Pancreas (tissue), 10 donors: Measurements from ENCODE around the gene SEMA4D. TPM values are rescaled to one million over a fixed set of nuclear protein-coding genes. Genes with fewer than 3 reads are reported as not detected.
A peak's percentile ranks its signal among the peaks of the same experiment; 100 is the strongest.

Source experiments
- ATAC-seq, 4 donors: fragments of 200-7000 bp; cut with Tn5 transposase; one replicate each; pipeline versions ENCODE4 v1.8.0 to v1.9.1; 2020; ENCODE audit warnings: mild to moderate bottlenecking in 4 of 4, moderate library complexity in 4 of 4
- DNase-seq, 6 donors: peaks; one replicate each; pipeline ENCODE4 v3.0.0-alpha.2; 2020
- FAIRE-seq: peaks from 2 replicates; lab custom pipeline; 2012; peaks lifted over from hg19 to GRCh38; lab: Jason Lieb, UNC
- H3K27ac ChIP-seq, 4 donors: fragments of 200-600 bp; sonication (generic); 1 replicate in 3 of 4; 2 replicates in 1 of 4; pipeline versions ENCODE4 v1.5.0 to v1.8.0; 2020
- H3K27me3 ChIP-seq, 4 donors: fragments of 200-600 bp; one replicate each; pipeline ENCODE4 v1.8.0; 2021
- H3K36me3 ChIP-seq, 3 donors: fragments of 200-600 bp; sonication (generic) in 1 of 3; one replicate each; pipeline versions ENCODE4 v1.5.0 to v1.8.0; 2020 to 2021
- H3K4me1 ChIP-seq, 3 donors: fragments of 200-600 bp; one replicate each; pipeline ENCODE4 v1.8.0; 2021
- H3K4me3 ChIP-seq, 4 donors: fragments of 200-600 bp; sonication (generic) in 2 of 4; one replicate each; pipeline versions ENCODE4 v1.5.0 to v1.8.0; 2020 to 2021
- H3K9me3 ChIP-seq, 4 donors: fragments of 200-600 bp; one replicate each; pipeline ENCODE4 v1.8.0; 2021
- CTCF ChIP-seq, 4 donors: fragments of 200-600 bp; sonication (generic) in 3 of 4; IDR thresholded peaks; one replicate each; pipeline versions ENCODE4 v1.5.0 to v1.8.0; 2021; ENCODE audit warnings: antibody characterized with exemption in 4 of 4
- WGBS, 2 donors: extraction: QIAGEN DNeasy Blood & Tissue Kit; methylation state at CpG; one replicate each; pipeline ENCODE4 v1.1.7; 2013; 5-methylcytosine and 5-hydroxymethylcytosine counted together
- intact Hi-C, 3 donors: fragments of 100-400 bp; cut with DNase I; formaldehyde crosslinking; loops; one replicate each; pipeline versions ENCODE4 v1.11.1 to v1.14.2; 2022
- polyA plus RNA-seq, 2 donors: library from polyadenylated mRNA; stranded (reverse); fragments of 200-250 nt; gene quantifications; one replicate each; pipeline ENCODE4 v1.2.3, GENCODE V29; 2013
- total RNA-seq, 6 donors: library from RNA; stranded (reverse); fragmentation: NEBNext Ultra II Directional in 4 of 6; extraction: Animal tissue kit (Norgen Biotek cat#: 25700) in 4 of 6; gene quantifications; one replicate each; pipeline versions ENCODE4 v1.2.1 to v1.2.4, GENCODE V29; 2021 to 2023
- donor health status: healthy with polysubstance abuse.
- donor health status: DM: no; HTN: no; CAD: no; lungs with moderate emphysema.
- donor health status: DM: no; HTN: no; CAD: no.
- donor health status: control.
- donor health status: control.
- donor health status: Bipolar disorder and iron deficiency.
- donor health status: DM: yes; HTN: yes; CAD: no.
- donor health status: DM: no; HTN: no; CAD: no.
- donor health status: DM: no; HTN: no; CAD: no.
- donor health status: DM: yes; HTN: yes; CAD: no.

The SEMA4D gene
- total and polyA plus RNA-seq, 8 donors, result 7.1 to 29.7 (median 12.9) TPM

DNA sequence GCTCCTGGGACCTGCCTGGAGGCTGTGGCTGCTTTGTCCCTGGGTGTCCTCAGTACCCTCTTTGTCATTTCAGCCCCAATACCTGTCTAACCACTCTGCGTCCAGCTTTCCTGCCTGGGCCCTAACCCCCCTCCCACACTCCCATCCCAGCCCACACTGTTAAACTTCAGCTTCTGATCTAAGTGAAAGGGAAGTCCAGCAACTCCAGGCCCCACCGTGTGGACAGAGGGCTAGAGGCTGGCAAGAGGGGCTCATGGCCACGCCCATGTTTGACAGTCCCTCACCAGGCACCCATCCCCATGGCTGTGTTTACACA, 56.3 kb downstream of the SEMA4D start:
- WGBS, 2 donors, result 68 to 85% methylated on average over 3 of the region's 3 CpGs
- intact Hi-C loops, result no loop called here
- DNase-seq (no peak), ATAC-seq (no peak), FAIRE-seq (no peak)
- no peak overlapping the region for H3K4me3 ChIP-seq
- no peaks in the 10 kb centered on the region for H3K4me1 ChIP-seq
- no peaks in the 10 kb centered on the region for H3K9me3 ChIP-seq
- H3K36me3 ChIP-seq, result no peaks in the 10 kb centered on the region
- H3K27me3 ChIP-seq, result no peaks in the 10 kb centered on the region
- no peak overlapping the region for H3K27ac ChIP-seq
- TF ChIP-seq CTCF (IDR thresholded peaks at IDR 0.05), result no peak

- TF ChIP-seq CTCF (IDR thresholded peaks at IDR 0.05), result no peak
- no peak for FAIRE-seq
- DNase-seq, result no peak
- Histone ChIP-seq H3K9me3 (no peaks in the 10 kb centered on the region), H3K27ac (no peak overlapping the region), H3K27me3 (no peaks in the 10 kb centered on the region), H3K36me3 (no peaks in the 10 kb centered on the region), H3K4me3 (no peak overlapping the region), H3K4me1 (no peaks in the 10 kb centered on the region)
- peak in 1 of 4 donors; percentile 4 for ATAC-seq
- intact Hi-C loops, result no loop called here
- WGBS, 2 donors, result 87 to 88% methylated on average over 16 of the region's 16 CpGs
These were observed 56.8 kb downstream of the SEMA4D start for GRCh38 chr9:89440951-89441654.

DNA sequence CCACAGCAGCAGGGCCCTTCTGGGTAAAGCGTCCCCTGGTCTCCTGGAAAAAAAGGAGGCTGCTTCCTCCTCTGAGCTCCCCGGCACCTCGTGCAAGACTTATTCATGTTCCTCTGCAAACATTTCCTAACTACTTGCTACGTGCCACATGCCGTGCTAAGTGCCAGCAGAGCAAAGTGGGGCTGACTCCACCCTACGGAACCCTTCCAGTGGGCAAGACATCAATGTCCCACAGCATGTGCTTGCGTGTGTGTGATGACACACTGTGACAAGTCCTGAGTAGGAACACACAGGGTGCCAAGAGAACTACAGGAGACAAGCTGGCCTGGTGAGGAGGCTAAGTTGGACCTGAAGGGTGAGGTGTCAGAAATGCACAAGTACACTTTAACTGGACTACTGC, 57.4 kb downstream of the SEMA4D start:
- Histone ChIP-seq H3K9me3 (no peaks in the 10 kb centered on the region), H3K27ac (no peak overlapping the region), H3K4me1 (no peaks in the 10 kb centered on the region), H3K27me3 (no peaks in the 10 kb centered on the region), H3K36me3 (no peaks in the 10 kb centered on the region), H3K4me3 (no peak overlapping the region)
- TF ChIP-seq CTCF (IDR thresholded peaks at IDR 0.05), result no peak
- FAIRE-seq (no peak), ATAC-seq (peak in 2 of 4 donors; percentile 23 to 56), DNase-seq (no peak)
- WGBS, 2 donors, result 88 to 89% methylated on average over 7 of the region's 7 CpGs
- intact Hi-C loops, result no loop called here

DNA sequence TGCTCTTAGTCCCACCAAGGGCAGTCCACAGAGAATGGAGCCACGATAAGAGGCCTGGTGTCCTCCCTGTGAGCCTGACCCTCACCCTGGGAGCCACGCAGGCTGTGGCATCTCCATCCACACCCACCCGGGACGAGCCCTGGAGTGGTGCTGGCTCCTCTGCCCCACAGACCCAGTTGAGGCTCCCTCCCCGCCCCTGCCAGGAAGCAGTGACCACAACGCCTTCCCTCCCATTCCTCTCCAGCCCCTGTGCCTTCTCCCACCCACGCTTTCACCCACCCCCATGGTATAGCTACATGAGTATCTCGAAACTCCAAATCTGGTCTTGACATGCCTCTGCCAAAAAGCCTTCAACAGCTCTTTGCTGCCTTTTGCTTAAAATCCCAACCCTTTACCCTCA, 57.9 kb downstream of the SEMA4D start:
- FAIRE-seq (no peak), DNase-seq (no peak), ATAC-seq (no peak)
- intact Hi-C loops, result no loop called here
- Histone ChIP-seq H3K36me3 (no peaks in the 10 kb centered on the region), H3K4me3 (no peak overlapping the region), H3K27me3 (no peaks in the 10 kb centered on the region), H3K4me1 (peaks cover 0 to 2% (median 0%) of the 10 kb centered on the region in 3 donors), H3K9me3 (no peaks in the 10 kb centered on the region), H3K27ac (no peak overlapping the region)
- WGBS, 2 donors, result 76 to 79% methylated on average over 8 of the region's 8 CpGs
- no peak for TF ChIP-seq CTCF (IDR thresholded peaks at IDR 0.05)

DNA sequence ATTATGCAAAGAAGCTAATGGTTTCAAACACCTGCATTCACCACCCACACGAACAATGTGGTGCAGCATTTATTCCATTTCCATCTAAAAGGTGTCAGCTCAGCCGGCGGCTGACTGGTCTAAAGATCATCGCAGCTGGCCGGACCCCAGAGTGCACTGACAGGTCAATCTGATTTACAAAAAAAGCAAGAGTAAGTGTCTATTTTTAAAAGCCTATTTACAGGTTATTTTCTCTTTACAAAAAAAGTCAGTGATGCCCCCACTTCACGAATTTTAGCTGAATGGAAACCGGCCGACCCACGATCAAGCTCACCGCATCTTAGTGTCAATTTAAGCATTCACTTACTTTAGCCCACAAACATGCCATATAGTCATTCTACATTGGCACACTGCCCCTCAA, 58.3 kb downstream of the SEMA4D start:
- peaks cover 0 to 4% (median 0%) of the 10 kb centered on the region in 3 donors for H3K4me1 ChIP-seq
- no peak overlapping the region for H3K27ac ChIP-seq
- FAIRE-seq (no peak), ATAC-seq (no peak), DNase-seq (no peak)
- no peaks in the 10 kb centered on the region for H3K27me3 ChIP-seq
- intact Hi-C loops, result no loop called here
- no peaks in the 10 kb centered on the region for H3K9me3 ChIP-seq
- WGBS, 2 donors, result 95 to 98% methylated on average over 10 of the region's 10 CpGs
- no peak overlapping the region for H3K4me3 ChIP-seq
- no peak for TF ChIP-seq CTCF (IDR thresholded peaks at IDR 0.05)
- H3K36me3 ChIP-seq, result no peaks in the 10 kb centered on the region
